Hepatocyte (in vitro differentiated cells): ENCODE results near the gene TAP2. TPM values are rescaled to one million over a fixed set of nuclear protein-coding genes. Genes with fewer than 3 reads are reported as not detected.

Source experiments
- DNase-seq: peaks from one replicate; pipeline ENCODE4 v3.0.0-alpha.2; 2016; ENCODE audit warnings: low spot score
- H2AFZ ChIP-seq: fragments of 200-600 bp; sonication (generic); 2 replicates; pipeline ENCODE4 v1.6.0; 2016; ENCODE audit warnings: antibody characterized with exemption, mild to moderate bottlenecking
- H3K27ac ChIP-seq: fragments of 200-600 bp; sonication (generic); 2 replicates; pipeline ENCODE4 v1.5.1; 2016; ENCODE audit warnings: mild to moderate bottlenecking
- H3K27me3 ChIP-seq: fragments of 200-600 bp; sonication (generic); 2 replicates; pipeline ENCODE4 v1.6.1; 2016
- H3K36me3 ChIP-seq: fragments of 200-600 bp; sonication (generic); replicated peaks from 2 replicates; pipeline ENCODE4 v1.5.1; 2016; ENCODE audit warnings: low read depth; ENCODE audit not compliant: insufficient read depth
- H3K4me1 ChIP-seq: fragments of 200-600 bp; sonication (generic); 2 replicates; pipeline ENCODE4 v1.5.1; 2016; ENCODE audit warnings: mild to moderate bottlenecking, moderate library complexity; ENCODE audit not compliant: insufficient read depth
- H3K4me2 ChIP-seq: fragments of 200-600 bp; sonication (generic); 2 replicates; pipeline ENCODE4 v1.6.0; 2016
- H3K4me3 ChIP-seq: fragments of 200-600 bp; sonication (generic); 2 replicates; pipeline ENCODE4 v1.5.1; 2016; ENCODE audit warnings: mild to moderate bottlenecking
- H3K79me2 ChIP-seq: fragments of 200-600 bp; sonication (generic); 2 replicates; pipeline ENCODE4 v1.6.0; 2017; ENCODE audit warnings: mild to moderate bottlenecking
- H3K9me2 ChIP-seq: fragments of 200-600 bp; sonication (generic); replicated peaks from 2 replicates; pipeline ENCODE4 v1.6.0; 2017; ENCODE audit warnings: mild to moderate bottlenecking; ENCODE audit not compliant: insufficient read depth
- H3K9me3 ChIP-seq: fragments of 200-600 bp; sonication (generic); 2 replicates; pipeline ENCODE4 v1.5.1; 2016; ENCODE audit warnings: low read depth, mild to moderate bottlenecking
- H4K20me1 ChIP-seq: fragments of 200-600 bp; sonication (generic); 2 replicates; pipeline ENCODE4 v1.6.0; 2016; ENCODE audit warnings: mild to moderate bottlenecking; ENCODE audit not compliant: insufficient read depth, poor library complexity, severe bottlenecking
- EZH2 ChIP-seq: fragments of 200-600 bp; sonication (generic); IDR thresholded peaks from 2 replicates; pipeline ENCODE4 v1.6.1; 2016; ENCODE audit warnings: antibody characterized with exemption, mild to moderate bottlenecking, borderline replicate concordance
- EZH2phosphoT487 ChIP-seq: fragments of 200-600 bp; sonication (generic); IDR thresholded peaks from one replicate; pipeline ENCODE4 v1.6.1; 2018; ENCODE audit warnings: antibody characterized with exemption, mild to moderate bottlenecking, low read depth, moderate library complexity; ENCODE audit not compliant: unreplicated experiment, severe bottlenecking
- WGBS: methylation state at CpG from one replicate; pipeline ENCODE4 v1.1.6; 2016; ENCODE audit warnings: low lambda C conversion rate; ENCODE audit errors: missing lambda C conversion rate; 5-methylcytosine and 5-hydroxymethylcytosine counted together
- polyA plus RNA-seq: library from polyadenylated mRNA; unstranded; fragments of >200 nt; fragmentation: Nextera tagmentation; extraction: Ambion mirVana; gene quantifications from 2 replicates; pipeline ENCODE4 v1.2.1, GENCODE V29; 2016
- total RNA-seq: library from RNA; depleted of rRNA; stranded (reverse); fragments of >200 nt; gene quantifications from 2 replicates; pipeline ENCODE4 v1.2.3, GENCODE V29; 2014
- TF ChIP-seq, protein P1 (sequence below): fragments of 200-600 bp; sonication (generic); IDR thresholded peaks from 2 replicates; pipeline ENCODE4 v1.5.1; 2016; ENCODE audit warnings: antibody characterized with exemption, mild to moderate bottlenecking; ENCODE audit not compliant: poor library complexity

Gene TAP2
- total and polyA plus RNA-seq, 2 experiments from 2014 or later, result 1.2 to 11.7 TPM

DNA sequence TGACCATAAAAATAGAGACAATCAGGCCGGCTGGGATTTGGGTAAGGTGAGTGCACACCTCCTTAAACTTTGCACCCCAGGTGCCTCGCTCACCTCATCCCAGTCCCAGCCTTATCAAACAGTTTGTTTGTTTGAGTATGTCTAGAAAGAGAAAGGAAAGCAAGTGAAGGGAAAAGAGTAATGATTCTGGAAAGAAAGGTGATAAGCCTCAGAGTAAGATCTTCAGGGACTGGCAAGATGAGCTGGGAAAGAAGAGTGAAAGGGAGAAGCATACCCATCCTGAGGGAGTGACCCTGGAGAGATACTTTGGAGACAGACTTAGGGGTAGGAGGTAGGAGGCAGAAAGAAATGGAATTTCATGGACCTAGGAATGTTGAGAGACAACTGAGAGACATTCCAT, 1.7 kb downstream of the TAP2 start:
- peaks cover 7% of the 10 kb centered on the region for H3K4me1 ChIP-seq
- no peaks in the 10 kb centered on the region for H3K79me2 ChIP-seq
- H3K27ac ChIP-seq, result no peak overlapping the region
- no peak for DNase-seq
- no peaks in the 10 kb centered on the region for H4K20me1 ChIP-seq
- no peak overlapping the region for H2AFZ ChIP-seq
- no peaks in the 10 kb centered on the region for H3K9me2 ChIP-seq
- H3K4me2 ChIP-seq, result no peak overlapping the region
- H3K4me3 ChIP-seq, result no peak overlapping the region
- H3K36me3 ChIP-seq, result no peaks in the 10 kb centered on the region
- H3K9me3 ChIP-seq, result no peaks in the 10 kb centered on the region
- H3K27me3 ChIP-seq, result no peaks in the 10 kb centered on the region
- 84% methylated on average over 2 of the region's 2 CpGs for WGBS
- TF ChIP-seq EZH2phosphoT487, result no peak
- TF ChIP-seq, protein P1, sequence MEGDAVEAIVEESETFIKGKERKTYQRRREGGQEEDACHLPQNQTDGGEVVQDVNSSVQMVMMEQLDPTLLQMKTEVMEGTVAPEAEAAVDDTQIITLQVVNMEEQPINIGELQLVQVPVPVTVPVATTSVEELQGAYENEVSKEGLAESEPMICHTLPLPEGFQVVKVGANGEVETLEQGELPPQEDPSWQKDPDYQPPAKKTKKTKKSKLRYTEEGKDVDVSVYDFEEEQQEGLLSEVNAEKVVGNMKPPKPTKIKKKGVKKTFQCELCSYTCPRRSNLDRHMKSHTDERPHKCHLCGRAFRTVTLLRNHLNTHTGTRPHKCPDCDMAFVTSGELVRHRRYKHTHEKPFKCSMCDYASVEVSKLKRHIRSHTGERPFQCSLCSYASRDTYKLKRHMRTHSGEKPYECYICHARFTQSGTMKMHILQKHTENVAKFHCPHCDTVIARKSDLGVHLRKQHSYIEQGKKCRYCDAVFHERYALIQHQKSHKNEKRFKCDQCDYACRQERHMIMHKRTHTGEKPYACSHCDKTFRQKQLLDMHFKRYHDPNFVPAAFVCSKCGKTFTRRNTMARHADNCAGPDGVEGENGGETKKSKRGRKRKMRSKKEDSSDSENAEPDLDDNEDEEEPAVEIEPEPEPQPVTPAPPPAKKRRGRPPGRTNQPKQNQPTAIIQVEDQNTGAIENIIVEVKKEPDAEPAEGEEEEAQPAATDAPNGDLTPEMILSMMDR, result no peak
- TF ChIP-seq EZH2, result no peak

DNA sequence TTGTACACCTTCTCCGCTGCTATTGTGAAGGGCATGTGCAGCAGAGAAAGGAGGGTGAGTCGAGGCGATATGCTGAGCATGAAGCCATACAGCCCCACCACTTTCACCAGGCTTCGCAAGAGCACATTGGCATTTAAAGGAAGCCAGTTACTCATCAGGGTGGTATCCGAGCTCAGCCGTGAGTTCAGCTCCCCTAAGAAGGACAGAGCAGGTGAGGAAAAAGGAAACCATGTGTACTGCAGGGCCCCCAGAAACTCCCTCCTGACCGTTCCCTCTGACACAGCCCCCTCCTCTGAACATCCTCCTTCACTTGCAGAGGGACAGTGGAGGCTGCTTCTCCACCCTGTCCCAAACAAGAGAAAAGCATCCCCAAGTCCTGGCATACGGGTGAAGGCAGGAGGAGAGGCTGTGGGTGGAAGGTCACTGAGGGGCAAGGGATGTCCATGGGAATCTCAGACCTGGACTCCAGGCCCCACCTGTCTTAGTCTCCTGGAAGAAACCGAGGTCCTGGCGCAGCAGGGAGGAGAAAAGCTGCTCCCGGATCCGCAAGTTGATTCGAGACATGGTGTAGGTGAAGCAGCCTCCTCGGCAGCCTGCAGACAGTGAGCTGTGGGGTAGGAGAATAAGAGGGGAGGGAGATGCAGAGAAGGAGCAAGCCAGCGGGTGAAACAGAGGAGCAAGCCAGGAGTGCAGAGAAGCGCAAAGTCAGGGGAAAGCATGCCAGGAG, 3.2 kb downstream of the TAP2 start:
- Histone ChIP-seq H3K9me3 (no peaks in the 10 kb centered on the region), H3K4me1 (peaks cover 7% of the 10 kb centered on the region), H4K20me1 (no peaks in the 10 kb centered on the region), H3K9me2 (no peaks in the 10 kb centered on the region), H3K4me3 (no peak overlapping the region), H3K27ac (no peak overlapping the region), H3K36me3 (no peaks in the 10 kb centered on the region), H3K79me2 (no peaks in the 10 kb centered on the region), H3K4me2 (no peak overlapping the region), H2AFZ (no peak overlapping the region), H3K27me3 (no peaks in the 10 kb centered on the region)
- 94% methylated on average over 16 of the region's 16 CpGs for WGBS
- DNase-seq, result no peak
- TF ChIP-seq, protein P1, result no peak
- TF ChIP-seq EZH2phosphoT487 (no peak), EZH2 (no peak)

DNA sequence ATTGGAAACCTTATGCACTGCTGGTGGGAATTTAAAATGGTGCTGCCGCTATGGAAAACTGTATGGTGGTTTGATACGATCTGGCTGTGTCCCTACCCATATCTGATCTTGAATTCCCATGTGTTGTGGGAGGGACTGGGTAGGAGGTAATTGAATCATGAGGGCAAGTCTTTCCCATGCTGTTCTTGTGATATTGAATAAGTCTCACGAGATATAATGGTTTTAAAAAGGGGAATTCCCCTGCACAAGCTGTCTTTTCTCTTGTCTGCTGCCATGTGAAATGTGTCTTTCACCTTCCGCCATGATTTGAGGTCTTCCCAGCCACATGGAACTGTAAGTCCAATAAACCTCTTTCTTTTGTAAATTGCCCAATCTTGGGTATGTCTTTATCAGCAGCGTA, 4.9 kb downstream of the TAP2 start:
- Histone ChIP-seq H3K4me3 (no peak overlapping the region), H3K79me2 (no peaks in the 10 kb centered on the region), H3K4me2 (no peak overlapping the region), H3K27ac (no peak overlapping the region), H3K9me3 (no peaks in the 10 kb centered on the region), H3K9me2 (no peaks in the 10 kb centered on the region), H3K4me1 (peaks cover 7% of the 10 kb centered on the region), H3K36me3 (no peaks in the 10 kb centered on the region), H3K27me3 (no peaks in the 10 kb centered on the region), H2AFZ (no peak overlapping the region), H4K20me1 (no peaks in the 10 kb centered on the region)
- TF ChIP-seq, protein P1, result no peak
- TF ChIP-seq EZH2 (no peak), EZH2phosphoT487 (no peak)
- DNase-seq, result no peak
- 92% methylated on average over 5 of the region's 5 CpGs for WGBS
